SH-SY5Y (cell line): ENCODE results near the gene CTBP2.

Source experiments
- GATA2 ChIP-seq: IDR thresholded peaks from 2 replicates; pipeline ENCODE4 v1.6.1; 2011; ENCODE audit warnings: mild to moderate bottlenecking, low read depth, low read length
- GATA3 ChIP-seq: IDR thresholded peaks from 2 replicates; pipeline ENCODE4 v1.6.1; 2011; ENCODE audit warnings: low read depth, mild to moderate bottlenecking, low read length, moderate library complexity

CTBP2 gene

DNA sequence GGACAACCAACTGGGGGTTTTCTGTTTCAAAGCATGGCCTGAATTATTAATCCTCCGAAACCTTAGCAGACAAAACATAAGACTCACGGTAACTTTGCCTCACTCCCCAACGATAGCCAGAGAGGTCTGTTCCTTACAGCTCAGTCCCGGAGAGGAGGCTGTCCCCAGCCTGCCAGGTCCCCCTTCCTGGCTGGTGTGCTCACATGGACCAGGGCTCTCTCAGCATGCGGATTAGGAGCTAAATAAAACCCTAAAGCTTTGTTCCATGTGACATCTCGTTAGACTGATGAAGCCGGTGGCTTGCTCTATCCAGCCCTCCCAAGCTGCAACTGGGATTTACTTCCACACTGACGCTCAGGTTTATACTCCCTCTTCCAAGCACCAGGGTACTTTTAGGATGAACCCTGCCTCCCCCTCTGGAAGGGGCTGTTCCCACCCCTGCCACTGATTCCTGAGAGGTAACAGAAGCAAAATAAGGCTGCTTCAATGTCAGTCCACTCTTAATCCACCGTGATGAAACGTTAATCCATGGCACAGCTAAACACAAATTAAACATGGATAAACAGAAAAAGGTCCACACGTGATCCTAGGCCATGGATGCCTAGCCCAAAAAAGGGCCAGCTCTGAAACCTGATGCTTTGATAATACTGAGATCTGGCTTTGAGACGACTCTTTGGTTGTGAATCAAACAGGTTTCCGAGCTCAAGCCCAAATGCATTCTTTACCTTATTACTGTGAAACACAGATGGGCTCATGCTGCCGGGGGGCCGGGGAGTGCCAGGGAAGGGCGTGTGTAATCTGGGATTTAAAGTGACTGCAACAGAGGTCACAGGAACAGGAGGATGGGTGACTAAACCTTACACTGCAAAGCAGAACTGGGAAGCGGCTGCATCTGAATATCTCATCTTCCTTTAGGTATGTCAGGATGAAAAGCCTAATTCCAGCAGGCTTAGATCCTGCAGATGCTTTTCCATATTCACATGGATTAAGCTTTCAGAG lies 132.2 kb downstream of the CTBP2 start:
- no peak for TF ChIP-seq GATA3
- no peak for TF ChIP-seq GATA2

DNA sequence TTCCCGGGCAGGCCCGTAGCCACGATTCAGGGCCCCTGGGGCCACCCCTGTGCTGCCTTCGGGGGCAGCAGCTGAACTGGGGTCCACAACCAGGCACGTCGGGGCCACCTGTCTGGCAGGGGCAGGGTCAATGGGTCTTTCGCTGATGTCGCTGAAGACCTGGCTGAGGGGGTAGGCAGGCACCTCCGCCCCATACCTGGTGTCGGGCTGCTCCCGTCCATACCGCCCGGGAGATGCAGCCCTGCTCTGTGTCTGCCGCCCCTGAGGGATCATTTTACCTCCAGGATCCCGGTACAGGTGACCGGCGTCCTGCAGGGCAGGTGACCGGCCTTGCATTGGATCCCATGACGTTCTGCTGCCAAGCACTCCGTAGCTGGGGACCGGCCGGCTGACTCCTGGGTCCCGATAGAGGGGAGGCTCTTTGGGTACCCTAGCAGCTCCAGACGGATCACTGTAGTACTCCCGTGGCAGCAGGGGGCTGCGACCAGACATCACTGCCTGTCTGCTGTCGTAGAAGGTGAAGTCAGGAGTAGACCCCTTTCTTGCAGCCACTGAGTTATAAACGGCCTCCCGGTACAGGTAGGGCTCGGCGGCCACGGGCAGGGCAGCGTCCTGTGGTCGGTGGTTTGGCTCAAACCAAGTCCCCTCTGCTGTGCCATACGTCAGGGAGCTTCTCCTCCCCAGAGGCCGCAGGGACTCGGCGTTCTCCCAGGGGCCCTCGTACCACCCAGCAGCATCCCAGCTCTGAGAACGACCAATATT lies 133.2 kb downstream of the CTBP2 start:
- no peak for TF ChIP-seq GATA3
- no peak for TF ChIP-seq GATA2

DNA sequence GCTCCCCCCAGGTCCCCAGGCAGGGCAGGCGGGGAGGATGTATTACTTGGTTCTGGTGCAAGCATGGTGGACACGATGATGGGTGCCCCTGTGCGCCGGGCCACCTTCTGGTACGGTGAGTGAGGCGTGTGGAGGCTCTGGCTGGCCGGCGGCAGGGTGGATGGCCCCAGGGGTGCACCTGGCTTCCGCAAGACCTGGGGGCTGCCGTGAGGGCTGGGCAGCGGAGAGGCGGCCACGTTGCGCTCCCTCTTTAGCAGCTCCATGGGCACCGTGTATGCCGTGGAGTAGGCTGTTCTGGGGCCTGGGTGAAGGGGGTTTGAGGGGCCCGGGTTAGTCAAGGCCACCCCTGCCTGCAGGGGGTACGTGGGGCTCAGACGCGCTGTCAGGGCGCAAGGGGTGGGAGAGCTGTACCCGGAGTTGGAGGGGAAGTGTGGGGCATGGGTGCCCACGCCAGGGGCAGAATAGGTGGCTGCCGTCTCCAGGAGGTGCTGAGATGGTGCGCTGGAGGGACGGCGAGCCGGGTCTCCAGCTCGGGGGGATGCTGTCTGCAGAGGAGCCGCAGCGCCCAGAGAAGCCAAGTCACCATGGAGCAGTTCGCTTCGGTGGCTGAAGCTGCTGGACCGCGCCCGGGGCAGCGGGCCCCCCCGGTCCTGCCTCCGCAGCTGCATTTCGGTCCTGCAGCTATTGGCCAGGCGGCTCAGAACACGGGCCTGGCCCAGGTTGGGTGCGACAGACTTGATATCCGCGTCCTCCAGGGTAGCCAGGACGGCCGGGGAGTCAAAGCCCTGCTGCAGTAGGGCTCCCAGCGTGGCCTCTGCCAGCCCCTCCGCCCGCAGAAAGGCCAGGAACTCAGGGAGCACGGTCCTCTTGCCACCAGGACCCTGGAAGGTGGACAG lies 134.1 kb downstream of the CTBP2 start:
- TF ChIP-seq GATA3: no peak
- no peak for TF ChIP-seq GATA2

DNA sequence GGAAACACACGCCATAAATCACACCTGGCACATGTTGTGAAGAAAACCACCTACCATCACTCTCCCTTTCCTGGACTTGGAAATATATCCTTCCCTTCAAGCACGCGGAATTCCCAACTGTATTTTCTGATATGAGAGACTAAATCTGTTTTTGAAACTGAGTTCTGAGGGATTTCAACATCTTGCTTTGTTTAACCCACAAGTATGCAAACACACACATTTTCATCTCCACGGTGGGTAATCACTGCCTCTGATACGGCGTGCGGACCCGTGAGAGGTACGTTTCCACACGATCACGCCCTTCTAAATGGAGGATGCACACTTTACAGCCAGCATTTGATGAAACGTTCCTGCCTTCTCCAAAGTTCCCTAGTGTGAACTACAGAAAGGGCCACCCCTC lies 135.0 kb downstream of the CTBP2 start:
- TF ChIP-seq GATA2: no peak
- TF ChIP-seq GATA3: no peak

DNA sequence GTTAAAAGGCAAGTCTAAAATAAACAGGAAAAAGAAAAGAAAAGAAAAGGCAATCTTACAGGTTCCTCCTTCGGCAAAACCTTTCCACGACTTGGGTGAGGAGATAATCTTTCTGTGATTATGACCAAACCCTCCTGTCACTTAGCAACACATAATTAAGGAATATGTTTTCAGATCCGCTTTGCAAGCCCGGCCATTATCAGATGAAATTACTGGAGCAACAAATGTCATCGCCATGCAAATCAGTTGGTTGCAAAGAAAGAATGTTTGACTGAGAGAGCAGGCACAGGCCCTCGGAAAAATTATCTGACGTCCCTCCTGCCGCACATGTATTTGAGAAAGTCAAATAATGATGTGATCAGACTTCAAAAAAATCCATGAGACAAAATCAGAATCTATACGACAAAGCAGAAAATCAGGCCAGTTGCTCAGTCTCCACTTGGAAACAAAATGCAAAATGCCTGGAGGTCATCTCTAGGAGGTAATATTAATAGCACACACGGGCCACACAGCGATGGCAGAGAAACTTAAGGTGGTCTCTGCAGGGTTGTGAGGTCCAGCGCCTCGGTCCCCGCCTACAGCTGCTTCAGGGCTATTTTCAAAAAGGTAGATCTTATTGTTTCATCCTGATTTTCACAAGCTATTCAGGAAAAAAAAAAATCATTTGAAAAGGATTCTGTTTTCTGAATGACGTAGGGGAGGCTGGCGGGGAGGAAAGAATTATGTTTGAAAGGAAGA lies 135.7 kb downstream of the CTBP2 start:
- peak; percentile 69 for TF ChIP-seq GATA2
- no peak; the same call in none of the 2 replicates for TF ChIP-seq GATA3

DNA sequence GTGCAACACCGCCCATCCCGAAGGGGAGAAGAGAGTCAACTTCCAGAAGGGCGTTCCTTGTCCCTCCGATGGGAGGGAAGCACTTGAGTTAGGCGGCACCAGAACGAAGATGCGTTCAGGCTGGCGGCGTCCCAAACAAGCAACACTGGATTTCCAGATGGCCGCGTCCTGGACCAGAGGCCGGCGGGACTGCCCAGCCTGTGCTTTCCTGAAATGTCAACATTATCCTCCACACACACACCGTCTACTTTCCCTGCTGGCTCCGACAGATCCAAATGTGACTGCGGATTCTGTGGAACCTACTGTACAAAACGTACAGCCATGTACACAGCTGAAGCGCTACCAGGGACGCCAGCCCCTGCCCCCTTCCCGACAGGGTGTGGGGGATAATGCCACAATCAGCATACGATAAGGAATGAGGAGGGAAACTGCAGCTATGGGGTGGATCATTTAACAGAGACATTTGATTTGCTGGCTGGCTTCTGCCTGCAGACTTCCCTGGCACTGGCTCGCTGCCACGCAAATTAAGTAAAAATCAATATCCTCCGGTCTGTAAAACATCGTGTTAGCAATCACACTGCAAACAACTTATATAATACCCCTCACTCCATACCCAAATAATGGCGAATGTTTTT lies 136.4 kb downstream of the CTBP2 start:
- TF ChIP-seq GATA3: no peak
- TF ChIP-seq GATA2: peak; percentile 28

DNA sequence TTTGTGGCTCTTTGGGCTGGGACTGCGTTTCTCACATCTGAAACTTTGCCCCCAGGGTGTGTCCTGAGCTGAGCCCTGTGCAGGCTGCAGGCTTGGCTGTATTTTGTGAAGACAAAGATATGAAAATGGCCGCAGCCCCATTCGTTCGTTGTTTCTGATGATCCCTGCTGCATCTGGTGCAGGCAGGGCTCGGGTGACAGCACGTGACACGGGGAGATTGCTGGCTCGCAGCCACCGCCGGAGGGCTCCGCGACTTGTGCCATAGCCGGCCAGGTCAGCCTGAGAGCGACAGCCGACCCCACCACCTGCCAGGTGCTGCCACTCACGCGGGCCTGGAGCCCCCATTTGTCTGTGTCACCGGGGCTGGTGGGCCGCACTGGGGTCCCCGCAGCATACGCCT lies 137.1 kb downstream of the CTBP2 start:
- TF ChIP-seq GATA2: peak; percentile 57; the same call in 1 of the 2 replicates
- TF ChIP-seq GATA3: no peak

DNA sequence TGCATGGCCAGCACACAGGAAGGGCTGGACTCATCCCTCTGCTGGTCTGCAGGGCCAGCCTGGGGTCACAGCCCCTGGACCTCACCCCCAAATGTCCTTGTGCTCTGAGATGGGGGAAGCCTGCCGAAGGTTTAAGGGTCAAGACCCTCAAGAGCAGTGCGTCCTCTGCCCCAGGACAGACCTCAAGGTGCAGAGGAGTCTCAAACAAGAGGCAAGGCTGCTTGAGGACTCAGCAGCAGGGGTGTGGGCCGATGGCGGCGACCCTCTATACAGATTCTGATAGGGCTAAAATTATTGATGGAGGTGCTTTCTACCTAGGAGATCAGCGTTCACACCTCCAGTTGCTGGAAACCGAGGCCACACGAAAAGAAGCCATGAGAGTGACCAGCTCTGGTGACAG lies 137.7 kb downstream of the CTBP2 start:
- TF ChIP-seq GATA2 (no peak), GATA3 (no peak)

DNA sequence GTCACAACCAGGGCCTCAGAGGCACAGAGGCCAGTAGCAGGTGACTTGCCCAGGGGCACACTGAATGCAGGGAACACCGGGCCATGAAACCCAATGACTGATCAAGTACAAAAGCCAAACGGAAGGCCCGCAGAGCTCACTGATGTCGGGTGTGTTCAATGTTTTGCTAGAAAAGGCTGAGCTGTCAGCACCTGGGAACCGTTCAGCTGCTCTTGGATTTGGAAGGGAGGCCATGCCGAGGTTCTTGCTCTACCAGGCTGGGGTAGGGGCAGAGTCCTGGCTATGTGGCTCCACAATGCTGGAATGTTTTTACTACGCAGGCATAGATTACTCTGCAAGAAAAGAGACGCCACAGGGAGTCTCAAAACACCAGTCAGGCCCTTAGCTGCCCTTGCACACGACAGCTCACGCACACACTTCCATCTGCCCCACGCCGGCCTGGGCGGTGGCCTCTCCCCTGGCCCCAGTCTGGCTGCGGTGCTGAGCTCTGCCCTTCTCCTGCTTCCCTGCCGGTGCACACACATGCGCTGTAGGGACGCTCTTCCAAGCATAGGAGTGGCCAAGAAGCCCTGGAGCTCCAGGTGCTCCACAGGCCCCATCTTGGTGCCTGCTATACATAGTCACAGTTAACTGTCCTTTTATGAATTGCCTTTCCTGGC lies 138.5 kb downstream of the CTBP2 start:
- TF ChIP-seq GATA2: no peak
- no peak for TF ChIP-seq GATA3

DNA sequence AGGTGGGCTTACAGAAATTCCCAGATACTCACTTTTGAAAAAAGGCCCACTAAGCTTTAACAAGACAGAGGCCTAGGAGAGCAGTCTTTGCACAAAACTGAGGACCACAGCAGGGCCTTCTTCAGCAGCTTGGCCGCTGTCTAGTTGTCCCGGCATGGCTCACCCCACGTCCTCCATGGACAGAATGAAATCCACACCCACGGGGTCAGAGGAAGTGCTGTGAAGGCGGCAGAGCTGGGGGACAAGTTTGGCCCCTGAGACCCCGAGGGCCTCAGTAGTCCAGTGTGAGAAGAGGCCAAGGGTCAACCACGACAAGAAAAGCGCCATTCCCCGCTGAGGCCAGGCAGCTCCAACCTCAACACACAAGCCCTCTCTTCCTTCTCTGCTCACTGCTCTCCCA lies 139.5 kb downstream of the CTBP2 start:
- TF ChIP-seq GATA3 (no peak), GATA2 (no peak)

DNA sequence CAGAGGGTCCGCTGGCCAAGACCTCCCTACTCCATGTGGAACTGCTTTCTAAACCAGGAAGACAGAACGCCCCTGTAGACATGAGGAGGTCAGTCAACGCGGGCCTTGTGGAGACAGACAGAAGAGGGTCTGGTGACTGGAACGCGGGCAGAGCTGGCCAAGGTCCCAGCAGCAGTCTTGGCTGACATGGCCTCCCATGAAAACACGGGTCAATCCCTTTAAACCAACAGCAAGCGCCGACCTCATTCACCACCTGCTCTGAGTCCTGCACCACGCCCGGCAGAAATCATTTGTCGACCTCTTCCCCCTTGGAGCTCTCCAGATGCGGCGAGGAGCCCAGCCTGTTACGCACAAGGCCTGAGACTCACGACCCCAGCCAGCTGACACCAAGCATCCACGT lies 140.0 kb downstream of the CTBP2 start:
- TF ChIP-seq GATA2 (no peak), GATA3 (no peak)

DNA sequence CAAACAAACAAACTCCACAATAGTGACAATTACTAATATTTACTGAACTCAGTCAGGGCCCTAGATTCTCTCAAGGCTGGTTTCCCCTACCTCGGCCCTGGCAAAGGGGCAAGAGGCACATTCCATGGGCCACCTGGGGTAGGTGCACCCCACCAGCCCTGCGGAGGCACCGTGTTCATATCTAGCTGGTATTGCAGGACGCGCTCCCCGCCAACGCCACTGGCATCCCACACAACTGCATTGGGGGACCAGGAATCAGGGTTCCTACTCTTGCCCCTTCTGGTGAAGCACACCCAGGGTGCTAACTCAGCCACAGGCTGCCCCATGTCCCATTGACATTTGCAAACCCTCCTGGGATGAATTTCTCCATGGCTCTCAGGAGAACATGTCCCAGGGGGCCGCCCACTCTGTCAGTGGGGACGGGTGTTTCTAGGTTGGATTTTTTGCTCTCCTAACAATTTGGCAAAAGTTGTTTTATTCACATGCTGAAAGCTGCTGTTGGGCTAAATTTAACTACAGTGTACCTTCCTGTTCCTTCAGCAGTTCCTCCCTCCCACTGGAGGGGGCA lies 141.7 kb downstream of the CTBP2 start:
- no peak for TF ChIP-seq GATA2
- TF ChIP-seq GATA3: no peak
